Kidney epithelial cell (primary cell): ENCODE results near the gene VSIG2. TPM values are rescaled to one million over a fixed set of nuclear protein-coding genes. Genes with fewer than 3 reads are reported as not detected.

Experiments used
- DNase-seq: peaks from one replicate; pipeline ENCODE4 v3.0.0-alpha.2; 2010; ENCODE audit warnings: low read depth
- H3K27me3 ChIP-seq: 2 replicates; pipeline ENCODE4 v1.6.0; 2011; ENCODE audit warnings: low read length; ENCODE audit not compliant: control insufficient read depth, insufficient read depth
- H3K36me3 ChIP-seq: 2 replicates; pipeline ENCODE4 v1.5.1; 2011; ENCODE audit warnings: low read length; ENCODE audit not compliant: control insufficient read depth, insufficient read depth
- H3K4me3 ChIP-seq: 2 replicates; pipeline ENCODE4 v1.5.1; 2011; ENCODE audit warnings: low read depth, mild to moderate bottlenecking, control low read depth, low read length
- total RNA-seq: library from RNA; depleted of rRNA; stranded (reverse); fragments of >200 nt; gene quantifications from 2 replicates; pipeline ENCODE4 v1.2.3, GENCODE V29; 2015
- TF ChIP-seq, protein P1 (sequence below): IDR thresholded peaks from 2 replicates; pipeline ENCODE4 v1.5.1; 2011; ENCODE audit warnings: mild to moderate bottlenecking, moderate library complexity, low read length, control low read depth, inconsistent platforms; ENCODE audit not compliant: insufficient read depth, poor library complexity, severe bottlenecking

Gene VSIG2
- total RNA-seq, 1 donor from 2014 or later = 0.50 TPM

DNA sequence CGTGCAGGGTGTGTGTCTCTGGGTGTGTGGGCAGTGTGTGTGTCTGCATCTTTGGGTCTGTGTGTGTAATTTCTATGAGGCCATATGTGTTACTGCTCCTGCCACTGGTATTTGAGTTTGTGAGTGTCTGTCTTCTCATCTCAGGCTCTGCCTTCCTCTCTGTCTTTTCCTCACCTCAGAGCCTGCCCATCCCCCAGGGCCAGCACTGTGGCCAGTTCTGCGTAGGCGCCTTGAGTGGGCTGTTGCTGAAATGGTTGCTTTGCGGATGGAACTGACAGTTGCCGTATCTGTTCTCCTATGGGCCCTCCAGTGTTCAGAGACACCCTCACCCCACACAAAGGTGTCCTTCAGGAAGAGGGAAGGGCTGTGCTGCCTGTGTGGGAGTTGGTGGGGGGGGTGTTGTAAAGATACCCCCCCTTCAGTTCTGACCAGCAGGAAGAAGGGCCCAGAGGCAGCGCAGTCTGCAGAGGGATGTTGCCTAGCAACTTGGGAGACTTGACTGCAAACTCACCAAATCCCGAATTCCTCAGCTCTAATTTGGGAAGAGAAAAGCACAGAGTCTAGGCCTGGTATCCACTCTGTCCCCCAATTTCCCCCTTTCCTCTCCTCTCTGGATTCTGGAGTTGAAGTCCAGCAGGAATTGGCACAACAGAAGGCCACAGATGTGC, 14.3 kb downstream of the VSIG2 start:
- Histone ChIP-seq H3K27me3 (peaks cover 35% of the 10 kb centered on the region), H3K36me3 (no peaks in the 10 kb centered on the region), H3K4me3 (no peak overlapping the region)
- no peak for DNase-seq
- TF ChIP-seq, protein P1, sequence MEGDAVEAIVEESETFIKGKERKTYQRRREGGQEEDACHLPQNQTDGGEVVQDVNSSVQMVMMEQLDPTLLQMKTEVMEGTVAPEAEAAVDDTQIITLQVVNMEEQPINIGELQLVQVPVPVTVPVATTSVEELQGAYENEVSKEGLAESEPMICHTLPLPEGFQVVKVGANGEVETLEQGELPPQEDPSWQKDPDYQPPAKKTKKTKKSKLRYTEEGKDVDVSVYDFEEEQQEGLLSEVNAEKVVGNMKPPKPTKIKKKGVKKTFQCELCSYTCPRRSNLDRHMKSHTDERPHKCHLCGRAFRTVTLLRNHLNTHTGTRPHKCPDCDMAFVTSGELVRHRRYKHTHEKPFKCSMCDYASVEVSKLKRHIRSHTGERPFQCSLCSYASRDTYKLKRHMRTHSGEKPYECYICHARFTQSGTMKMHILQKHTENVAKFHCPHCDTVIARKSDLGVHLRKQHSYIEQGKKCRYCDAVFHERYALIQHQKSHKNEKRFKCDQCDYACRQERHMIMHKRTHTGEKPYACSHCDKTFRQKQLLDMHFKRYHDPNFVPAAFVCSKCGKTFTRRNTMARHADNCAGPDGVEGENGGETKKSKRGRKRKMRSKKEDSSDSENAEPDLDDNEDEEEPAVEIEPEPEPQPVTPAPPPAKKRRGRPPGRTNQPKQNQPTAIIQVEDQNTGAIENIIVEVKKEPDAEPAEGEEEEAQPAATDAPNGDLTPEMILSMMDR = no peak

DNA sequence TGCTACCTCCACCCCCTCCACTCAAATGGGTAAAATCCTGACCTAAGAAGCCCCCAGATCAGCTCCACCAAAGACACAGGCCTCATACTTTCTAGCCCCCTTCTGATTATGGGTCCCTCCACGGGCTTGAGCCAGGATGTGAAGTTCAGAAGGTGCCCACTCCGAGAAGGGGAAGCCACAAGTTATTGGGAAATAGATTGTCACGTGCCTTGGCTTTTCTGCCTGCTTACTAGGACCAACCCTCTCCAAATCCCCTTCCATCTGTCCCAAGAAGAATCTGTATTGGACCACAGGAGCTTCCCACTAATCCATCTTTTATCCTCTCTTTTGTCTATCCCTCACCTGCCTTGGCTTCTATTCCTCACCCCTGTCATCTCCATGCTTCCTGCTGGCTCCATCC, 15.3 kb downstream of the VSIG2 start:
- no peak overlapping the region for H3K4me3 ChIP-seq
- TF ChIP-seq, protein P1 = no peak
- DNase-seq = no peak
- H3K27me3 ChIP-seq = peaks cover 34% of the 10 kb centered on the region
- no peaks in the 10 kb centered on the region for H3K36me3 ChIP-seq

DNA sequence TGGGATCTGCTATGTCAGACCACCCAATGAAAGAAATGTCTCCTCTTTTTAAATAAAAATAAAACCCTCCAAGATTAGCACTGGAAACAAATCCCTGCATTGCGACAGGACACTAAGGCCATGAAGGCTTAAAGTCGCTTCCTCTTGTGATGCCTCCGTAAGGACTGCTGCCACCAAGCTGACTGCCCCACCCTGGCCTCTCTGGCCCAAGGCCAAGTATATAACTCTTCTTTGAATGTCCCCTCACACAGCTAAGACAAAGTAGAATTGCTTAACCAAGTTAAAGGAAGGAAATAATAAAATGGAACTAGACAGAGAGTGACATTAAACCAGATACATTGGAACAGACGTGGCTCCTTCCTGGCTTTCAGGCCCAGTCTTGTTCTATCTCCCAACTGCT, 19.8 kb downstream of the VSIG2 start:
- TF ChIP-seq, protein P1 = no peak
- H3K36me3 ChIP-seq = no peaks in the 10 kb centered on the region
- peaks cover 8% of the 10 kb centered on the region for H3K27me3 ChIP-seq
- no peak overlapping the region for H3K4me3 ChIP-seq
- no peak for DNase-seq

DNA sequence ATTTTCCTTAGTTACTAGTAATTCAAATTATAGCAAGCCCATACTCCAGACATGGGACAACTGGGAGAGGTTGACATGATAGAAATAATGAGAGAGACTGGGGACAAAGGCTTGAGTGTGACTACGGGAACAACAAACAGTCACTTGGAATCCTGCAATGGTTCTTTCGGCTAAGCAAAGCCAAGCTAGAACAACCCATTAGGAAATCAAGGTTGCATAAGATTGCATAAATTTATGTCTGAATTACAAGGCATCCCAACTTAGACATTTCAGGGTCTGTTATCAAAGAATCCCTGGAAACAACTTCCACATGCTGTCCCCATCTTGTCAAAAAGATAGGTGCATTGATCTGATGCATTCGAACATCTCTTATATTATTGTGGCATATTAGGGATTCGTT, 22.5 kb downstream of the VSIG2 start:
- TF ChIP-seq, protein P1 = no peak
- Histone ChIP-seq H3K36me3 (no peaks in the 10 kb centered on the region), H3K4me3 (no peak overlapping the region), H3K27me3 (peaks cover 2% of the 10 kb centered on the region)
- DNase-seq = no peak

DNA sequence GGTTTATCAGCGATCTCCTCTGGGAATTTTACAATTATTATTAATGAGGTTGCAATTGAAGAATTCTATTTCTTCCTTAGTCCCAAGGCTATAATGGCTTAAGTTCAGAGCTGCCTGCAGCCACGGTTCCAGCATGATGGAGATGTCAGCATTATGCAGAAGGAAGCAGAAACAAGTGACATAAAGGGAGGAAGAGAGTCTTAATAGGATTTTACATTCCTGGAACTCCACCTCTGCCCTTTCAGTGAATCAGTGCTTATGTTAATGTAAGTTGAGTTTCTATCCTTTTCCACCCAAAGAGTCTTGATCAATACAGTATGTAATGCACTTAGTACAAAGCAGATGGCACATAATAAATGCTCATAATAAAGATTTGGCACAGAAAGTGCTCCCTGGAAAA, 23.9 kb downstream of the VSIG2 start:
- TF ChIP-seq, protein P1 = no peak

DNA sequence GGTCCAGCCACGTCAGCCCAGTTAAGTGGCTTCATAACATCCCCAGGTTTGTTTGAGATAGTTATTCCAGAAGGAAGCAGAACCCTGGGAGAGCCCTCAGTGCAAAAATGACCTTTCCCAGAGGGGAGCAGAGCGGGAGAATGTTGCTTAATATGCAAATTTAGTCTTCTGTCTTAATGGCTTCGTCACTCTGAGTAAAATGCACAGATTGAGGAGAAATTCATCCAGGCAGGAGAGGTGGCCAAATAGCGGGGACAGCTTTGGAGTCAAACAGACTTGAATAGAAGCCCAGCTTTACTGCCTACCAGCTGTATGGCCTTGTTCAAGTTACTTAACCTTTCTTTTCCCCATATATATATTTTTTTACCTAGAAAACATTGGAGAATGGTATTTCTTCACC, 24.6 kb downstream of the VSIG2 start:
- no peaks in the 10 kb centered on the region for H3K36me3 ChIP-seq
- H3K4me3 ChIP-seq = no peak overlapping the region
- TF ChIP-seq, protein P1 = no peak
- DNase-seq = no peak
- H3K27me3 ChIP-seq = peaks cover 2% of the 10 kb centered on the region

More for the DNA sequence above, 23.9 kb downstream of the VSIG2 start:
- DNase-seq = no peak
- H3K36me3 ChIP-seq = no peaks in the 10 kb centered on the region
- peaks cover 2% of the 10 kb centered on the region for H3K27me3 ChIP-seq
- H3K4me3 ChIP-seq = no peak overlapping the region
